Astrocyte (in vitro differentiated cells and primary cell): ENCODE results near the gene CAMK2D. TPM values are rescaled to one million over a fixed set of nuclear protein-coding genes. Genes with fewer than 3 reads are reported as not detected.
A peak's percentile ranks its signal among the peaks of the same experiment; 100 is the strongest.
"Not testable (repeated sequence)": the region's sequence is repeated elsewhere in the genome, so short reads cannot be mapped to it uniquely, and the experiment has no call there.

Experiments used
- DNase-seq: peaks from one replicate; pipeline ENCODE4 v3.0.0-alpha.2; 2010; ENCODE audit warnings: low read depth
- FAIRE-seq: peaks from 2 replicates; lab custom pipeline; 2011; peaks lifted over from hg19 to GRCh38; lab: Jason Lieb, UNC
- H2AFZ ChIP-seq: 2 replicates; pipeline ENCODE4 v1.6.0; 2012; ENCODE audit warnings: low read depth, low read length, inconsistent platforms
- H3K27ac ChIP-seq: 2 replicates; pipeline ENCODE4 v1.5.1; 2011; ENCODE audit warnings: low read depth, low read length, inconsistent platforms
- H3K27me3 ChIP-seq: 2 replicates; pipeline ENCODE4 v1.6.0; 2011; ENCODE audit warnings: low read length, inconsistent platforms; ENCODE audit not compliant: insufficient read depth
- H3K36me3 ChIP-seq: 2 replicates; pipeline ENCODE4 v1.5.1; 2011; ENCODE audit warnings: low read length, inconsistent platforms; ENCODE audit not compliant: insufficient read depth
- H3K4me1 ChIP-seq: 2 replicates; pipeline ENCODE4 v1.5.1; 2011; ENCODE audit warnings: low read length, inconsistent platforms; ENCODE audit not compliant: insufficient read depth
- H3K4me2 ChIP-seq: 2 replicates; pipeline ENCODE4 v1.6.0; 2012; ENCODE audit warnings: low read length, inconsistent platforms
- H3K4me3 ChIP-seq: 2 replicates; pipeline ENCODE4 v1.5.1; 2011; ENCODE audit warnings: low read depth, mild to moderate bottlenecking, low read length, inconsistent platforms; ENCODE audit not compliant: insufficient read depth
- H3K79me2 ChIP-seq: 2 replicates; pipeline ENCODE4 v1.6.0; 2012; ENCODE audit warnings: mild to moderate bottlenecking, low read length, inconsistent platforms; ENCODE audit not compliant: insufficient read depth
- H3K9ac ChIP-seq: 2 replicates; pipeline ENCODE4 v1.6.0; 2012; ENCODE audit warnings: mild to moderate bottlenecking, low read length, inconsistent platforms
- H3K9me3 ChIP-seq: 2 replicates; pipeline ENCODE4 v1.5.1; 2012; ENCODE audit warnings: low read depth, mild to moderate bottlenecking, low read length, inconsistent platforms; ENCODE audit not compliant: insufficient read depth
- H4K20me1 ChIP-seq: 2 replicates; pipeline ENCODE4 v1.6.0; 2012; ENCODE audit warnings: low read length, inconsistent platforms; ENCODE audit not compliant: insufficient read depth
- H3K27ac Mint-ChIP-seq: one replicate; pipeline ENCODE4 v1.8.0; 2021; ENCODE audit warnings: mild to moderate bottlenecking, mixed read lengths; ENCODE audit not compliant: unreplicated experiment
- H3K27me3 Mint-ChIP-seq: one replicate; pipeline ENCODE4 v1.8.0; 2021; ENCODE audit warnings: low read depth, mixed read lengths; ENCODE audit not compliant: unreplicated experiment
- H3K36me3 Mint-ChIP-seq: one replicate; pipeline ENCODE4 v1.8.0; 2021; ENCODE audit warnings: low read depth, mixed read lengths; ENCODE audit not compliant: unreplicated experiment
- H3K4me1 Mint-ChIP-seq: one replicate; pipeline ENCODE4 v1.8.0; 2021; ENCODE audit warnings: low read depth, mixed read lengths; ENCODE audit not compliant: unreplicated experiment
- H3K4me3 Mint-ChIP-seq: one replicate; pipeline ENCODE4 v1.8.0; 2021; ENCODE audit warnings: mild to moderate bottlenecking, moderate library complexity, mixed read lengths; ENCODE audit not compliant: unreplicated experiment
- H3K9me3 Mint-ChIP-seq: one replicate; pipeline ENCODE4 v1.8.0; 2021; ENCODE audit warnings: mild to moderate bottlenecking, mixed read lengths; ENCODE audit not compliant: unreplicated experiment
- EZH2 ChIP-seq: IDR thresholded peaks from 2 replicates; pipeline ENCODE4 v1.6.1; 2012; ENCODE audit warnings: mild to moderate bottlenecking, low read length, inconsistent platforms; ENCODE audit not compliant: insufficient read depth
- total RNA-seq: library from RNA; stranded (reverse); gene quantifications from 2 replicates; pipeline ENCODE4 v1.2.1, GENCODE V29; 2021
- TF ChIP-seq, protein P1 (sequence below): IDR thresholded peaks from 2 replicates; pipeline ENCODE4 v1.5.1; 2011; ENCODE audit warnings: low read depth, mild to moderate bottlenecking, inconsistent platforms, low read length, moderate library complexity; ENCODE audit not compliant: insufficient read depth

Gene CAMK2D
- total RNA-seq, 1 donor from 2014 or later, result 80.8 TPM

DNA sequence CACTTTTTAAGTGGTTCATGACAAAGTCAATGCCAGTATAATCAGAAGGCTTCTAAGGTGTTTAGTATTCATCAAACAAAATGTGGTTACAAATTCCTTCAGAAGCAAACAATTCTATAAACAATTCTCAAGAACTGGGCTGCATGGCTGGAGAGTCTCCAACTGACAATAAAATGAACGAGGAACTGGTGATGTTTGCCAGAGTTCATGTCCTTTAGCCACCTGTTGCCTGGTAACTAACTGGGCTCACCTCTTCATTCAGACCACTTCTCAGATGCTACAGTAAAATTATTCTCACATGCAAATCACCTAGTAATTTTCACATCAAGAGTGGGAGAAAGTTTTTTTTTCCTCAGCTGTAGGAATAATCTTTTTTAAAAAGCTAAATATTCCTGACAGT, 53.3 kb downstream of the CAMK2D start:
- TF ChIP-seq, protein P1, sequence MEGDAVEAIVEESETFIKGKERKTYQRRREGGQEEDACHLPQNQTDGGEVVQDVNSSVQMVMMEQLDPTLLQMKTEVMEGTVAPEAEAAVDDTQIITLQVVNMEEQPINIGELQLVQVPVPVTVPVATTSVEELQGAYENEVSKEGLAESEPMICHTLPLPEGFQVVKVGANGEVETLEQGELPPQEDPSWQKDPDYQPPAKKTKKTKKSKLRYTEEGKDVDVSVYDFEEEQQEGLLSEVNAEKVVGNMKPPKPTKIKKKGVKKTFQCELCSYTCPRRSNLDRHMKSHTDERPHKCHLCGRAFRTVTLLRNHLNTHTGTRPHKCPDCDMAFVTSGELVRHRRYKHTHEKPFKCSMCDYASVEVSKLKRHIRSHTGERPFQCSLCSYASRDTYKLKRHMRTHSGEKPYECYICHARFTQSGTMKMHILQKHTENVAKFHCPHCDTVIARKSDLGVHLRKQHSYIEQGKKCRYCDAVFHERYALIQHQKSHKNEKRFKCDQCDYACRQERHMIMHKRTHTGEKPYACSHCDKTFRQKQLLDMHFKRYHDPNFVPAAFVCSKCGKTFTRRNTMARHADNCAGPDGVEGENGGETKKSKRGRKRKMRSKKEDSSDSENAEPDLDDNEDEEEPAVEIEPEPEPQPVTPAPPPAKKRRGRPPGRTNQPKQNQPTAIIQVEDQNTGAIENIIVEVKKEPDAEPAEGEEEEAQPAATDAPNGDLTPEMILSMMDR, result no peak
- no peak for TF ChIP-seq EZH2
- no peak for FAIRE-seq
- no peaks in the 10 kb centered on the region for H3K27me3 Mint-ChIP-seq
- Histone ChIP-seq H3K9me3 (no peaks in the 10 kb centered on the region), H3K9ac (no peak overlapping the region), H3K36me3 (no peaks in the 10 kb centered on the region), H3K4me3 (no peak overlapping the region), H2AFZ (no peak overlapping the region), H4K20me1 (peaks cover 3% of the 10 kb centered on the region), H3K4me1 (no peaks in the 10 kb centered on the region), H3K27me3 (no peaks in the 10 kb centered on the region), H3K27ac (no peak overlapping the region), H3K4me2 (no peak overlapping the region), H3K79me2 (peaks cover 60% of the 10 kb centered on the region)
- no peaks in the 10 kb centered on the region for H3K9me3 Mint-ChIP-seq
- peaks cover 13% of the 10 kb centered on the region for H3K4me1 Mint-ChIP-seq
- H3K36me3 Mint-ChIP-seq, result peaks cover 4% of the 10 kb centered on the region
- H3K4me3 Mint-ChIP-seq, result no peak overlapping the region
- no peak overlapping the region for H3K27ac Mint-ChIP-seq
- DNase-seq, result peak; percentile 41

DNA sequence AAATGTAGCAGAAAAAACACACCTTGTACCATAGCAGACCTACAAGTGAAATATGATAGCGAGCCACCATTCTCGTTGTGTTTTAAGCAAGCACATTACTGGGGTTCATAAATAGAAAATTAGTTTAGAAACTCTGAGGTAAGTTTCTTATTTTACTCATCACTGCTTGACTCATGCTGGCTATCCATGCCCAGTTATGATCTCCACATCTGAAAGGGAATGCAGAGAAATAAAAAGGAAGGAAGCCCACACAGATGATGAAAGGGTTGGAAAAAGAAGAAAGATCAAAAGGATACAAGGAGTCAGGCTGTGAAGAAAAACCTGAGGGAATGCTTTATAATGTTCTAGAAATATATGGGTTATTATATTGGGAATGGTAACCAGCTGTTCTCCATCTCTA, 54.5 kb downstream of the CAMK2D start:
- no peaks in the 10 kb centered on the region for H3K9me3 Mint-ChIP-seq
- Histone ChIP-seq H3K27ac (no peak overlapping the region), H3K36me3 (no peaks in the 10 kb centered on the region), H3K4me3 (no peak overlapping the region), H3K4me1 (peaks cover 4% of the 10 kb centered on the region), H3K4me2 (peak overlapping the region; percentile 7), H2AFZ (no peak overlapping the region), H4K20me1 (peaks cover 3% of the 10 kb centered on the region), H3K27me3 (no peaks in the 10 kb centered on the region), H3K79me2 (peaks cover 62% of the 10 kb centered on the region), H3K9ac (no peak overlapping the region), H3K9me3 (no peaks in the 10 kb centered on the region)
- no peaks in the 10 kb centered on the region for H3K27me3 Mint-ChIP-seq
- no peak overlapping the region for H3K27ac Mint-ChIP-seq
- DNase-seq, result peak; percentile 57
- TF ChIP-seq EZH2, result no peak
- TF ChIP-seq, protein P1, result no peak
- no peak overlapping the region for H3K4me3 Mint-ChIP-seq
- H3K4me1 Mint-ChIP-seq, result peaks cover 13% of the 10 kb centered on the region
- peaks cover 4% of the 10 kb centered on the region for H3K36me3 Mint-ChIP-seq
- FAIRE-seq, result no peak

DNA sequence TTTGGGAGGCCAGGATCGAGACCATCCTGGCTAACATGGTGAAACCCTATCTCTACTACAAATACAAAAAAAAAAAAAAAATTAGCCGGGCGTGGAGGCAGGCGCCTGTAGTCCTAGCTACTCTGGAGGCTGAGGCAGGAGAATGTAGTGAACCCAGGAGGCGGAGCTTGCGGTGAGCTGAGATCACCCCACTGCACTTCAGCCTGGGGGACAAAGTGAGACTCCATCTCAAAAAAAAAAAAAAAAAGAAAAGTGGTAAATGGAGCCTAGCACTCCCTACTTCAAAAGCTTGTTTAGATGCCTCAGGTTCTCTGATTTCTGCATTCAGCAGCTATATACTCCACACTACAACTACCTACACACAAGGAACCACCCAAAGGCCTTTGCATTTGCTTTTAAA, 56.4 kb downstream of the CAMK2D start:
- DNase-seq, result not testable (repeated sequence)
- H3K79me2 ChIP-seq, result peaks cover 68% of the 10 kb centered on the region

DNA sequence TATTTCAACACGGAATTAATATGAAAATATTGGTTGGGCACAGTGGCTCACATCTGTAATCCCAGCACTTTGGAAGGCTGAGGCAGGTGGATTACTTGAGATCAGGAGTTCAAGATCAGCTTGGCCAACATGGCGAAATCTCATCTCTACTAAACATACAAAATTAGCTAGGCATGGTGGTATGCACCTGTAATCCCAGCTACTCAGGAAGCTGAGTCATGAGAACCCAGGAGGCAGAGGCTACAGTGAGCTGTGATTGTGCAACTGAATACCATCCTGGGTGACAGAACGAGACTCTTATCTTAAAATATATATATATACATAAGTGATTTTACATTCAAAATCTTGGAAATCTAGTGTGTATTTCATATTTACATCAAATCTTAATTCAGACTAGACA, 58.9 kb downstream of the CAMK2D start:
- H3K9ac ChIP-seq, H3K27me3 ChIP-seq, H3K36me3 ChIP-seq, H3K4me3 Mint-ChIP-seq, H3K36me3 Mint-ChIP-seq, H3K27ac Mint-ChIP-seq, H3K9me3 ChIP-seq, H3K4me3 ChIP-seq, H3K4me2 ChIP-seq, H3K27ac ChIP-seq, FAIRE-seq, H2AFZ ChIP-seq, H3K9me3 Mint-ChIP-seq, H3K27me3 Mint-ChIP-seq: not testable (repeated sequence)
- H3K79me2 ChIP-seq, result peaks cover 72% of the 10 kb centered on the region
- DNase-seq, result peak; percentile 57
- H3K4me1 ChIP-seq, result peaks cover 14% of the 10 kb centered on the region
- peaks cover 14% of the 10 kb centered on the region for H4K20me1 ChIP-seq
- peaks cover 31% of the 10 kb centered on the region for H3K4me1 Mint-ChIP-seq

More for the DNA sequence above, 56.4 kb downstream of the CAMK2D start:
- peaks cover 17% of the 10 kb centered on the region for H4K20me1 ChIP-seq
- not testable (repeated sequence) for H3K4me1 ChIP-seq, H3K9me3 ChIP-seq, H3K27me3 ChIP-seq, H3K9ac ChIP-seq, H3K27me3 Mint-ChIP-seq, H3K36me3 Mint-ChIP-seq, H2AFZ ChIP-seq, H3K4me3 Mint-ChIP-seq, H3K9me3 Mint-ChIP-seq, H3K4me2 ChIP-seq, FAIRE-seq, H3K4me3 ChIP-seq, H3K36me3 ChIP-seq, H3K27ac Mint-ChIP-seq, H3K27ac ChIP-seq
- H3K4me1 Mint-ChIP-seq, result peaks cover 27% of the 10 kb centered on the region
